HFF-Myc (cell line): ENCODE measurements around the gene ZNF57.
"Not testable (repeated sequence)": the region's sequence is repeated elsewhere in the genome, so short reads cannot be mapped to it uniquely, and the experiment has no call there.

Source experiments
- DNase-seq: peaks from one replicate; pipeline ENCODE4 v3.0.0-alpha.2; 2011; ENCODE audit warnings: low read depth; ENCODE audit errors: extremely low read depth
- H3K4me3 ChIP-seq: replicated peaks from 2 replicates; pipeline ENCODE4 v1.5.1; 2011; ENCODE audit warnings: low read depth, mild to moderate bottlenecking, control low read depth, low read length
- TF ChIP-seq, protein P1 (sequence below): IDR thresholded peaks from 2 replicates; pipeline ENCODE4 v1.5.1; 2012; ENCODE audit warnings: mild to moderate bottlenecking, low read depth, low read length, control low read depth; ENCODE audit errors: missing control alignments

ZNF57 gene

DNA sequence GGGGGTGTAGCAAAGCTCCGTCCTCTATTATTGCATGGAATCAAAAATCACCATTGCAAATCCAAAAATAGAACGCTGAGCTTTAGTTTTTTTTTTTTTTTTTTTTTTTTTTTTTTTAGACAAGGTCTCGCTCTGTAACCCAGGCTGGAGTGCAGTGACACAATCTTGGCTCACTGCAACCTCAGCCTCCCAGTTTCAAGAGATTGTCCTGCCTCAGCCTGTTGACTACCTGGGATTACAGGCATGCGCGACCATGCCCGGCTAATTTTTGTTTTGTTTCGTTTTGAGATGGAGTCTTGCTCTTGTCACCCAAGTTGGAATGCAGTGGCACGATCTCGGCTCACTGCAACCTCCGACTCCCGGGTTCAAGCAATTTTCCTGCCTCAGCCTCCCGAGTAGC is 59.4 kb downstream of the ZNF57 start:
- DNase-seq: no peak
- TF ChIP-seq, protein P1, sequence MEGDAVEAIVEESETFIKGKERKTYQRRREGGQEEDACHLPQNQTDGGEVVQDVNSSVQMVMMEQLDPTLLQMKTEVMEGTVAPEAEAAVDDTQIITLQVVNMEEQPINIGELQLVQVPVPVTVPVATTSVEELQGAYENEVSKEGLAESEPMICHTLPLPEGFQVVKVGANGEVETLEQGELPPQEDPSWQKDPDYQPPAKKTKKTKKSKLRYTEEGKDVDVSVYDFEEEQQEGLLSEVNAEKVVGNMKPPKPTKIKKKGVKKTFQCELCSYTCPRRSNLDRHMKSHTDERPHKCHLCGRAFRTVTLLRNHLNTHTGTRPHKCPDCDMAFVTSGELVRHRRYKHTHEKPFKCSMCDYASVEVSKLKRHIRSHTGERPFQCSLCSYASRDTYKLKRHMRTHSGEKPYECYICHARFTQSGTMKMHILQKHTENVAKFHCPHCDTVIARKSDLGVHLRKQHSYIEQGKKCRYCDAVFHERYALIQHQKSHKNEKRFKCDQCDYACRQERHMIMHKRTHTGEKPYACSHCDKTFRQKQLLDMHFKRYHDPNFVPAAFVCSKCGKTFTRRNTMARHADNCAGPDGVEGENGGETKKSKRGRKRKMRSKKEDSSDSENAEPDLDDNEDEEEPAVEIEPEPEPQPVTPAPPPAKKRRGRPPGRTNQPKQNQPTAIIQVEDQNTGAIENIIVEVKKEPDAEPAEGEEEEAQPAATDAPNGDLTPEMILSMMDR: no peak
- H3K4me3 ChIP-seq: no peak overlapping the region

DNA sequence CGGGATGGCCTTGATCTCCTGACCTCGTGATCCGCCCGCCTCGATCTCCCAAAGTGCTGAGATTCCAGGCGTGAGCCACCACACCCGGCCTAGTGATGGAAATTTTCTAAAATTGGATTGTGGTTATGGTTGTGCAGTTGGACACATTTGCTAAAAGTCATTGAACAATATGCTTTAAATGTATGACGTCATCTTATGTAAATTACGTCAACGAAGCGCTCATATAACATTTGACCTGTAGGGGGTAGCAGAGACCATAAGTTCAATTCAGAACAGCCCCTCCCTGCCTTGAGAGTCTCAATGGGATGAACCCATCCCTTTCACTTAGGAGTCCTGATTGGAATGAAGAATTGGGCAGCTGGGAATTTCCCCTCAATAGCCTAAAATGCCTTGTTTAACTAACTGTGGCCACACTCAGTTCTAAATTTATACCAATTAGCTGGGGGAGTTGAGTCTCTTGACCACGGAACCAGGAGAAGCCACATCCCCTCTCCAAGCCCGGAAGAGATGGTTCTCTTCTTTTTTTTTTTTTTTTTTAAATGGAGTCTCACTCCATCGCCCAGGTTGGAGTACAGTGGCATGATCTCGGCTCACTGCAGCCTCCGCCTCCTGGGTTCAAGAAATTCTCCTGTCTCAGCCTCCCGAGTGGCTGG is 61.4 kb downstream of the ZNF57 start:
- TF ChIP-seq, protein P1: peak; percentile 53
- peak; percentile 71 for DNase-seq
- no peak overlapping the region for H3K4me3 ChIP-seq

GRCh38 chr19:2963122-2963521 is 62.4 kb downstream of the ZNF57 start:
- TF ChIP-seq, protein P1: no peak
- DNase-seq: no peak

DNA sequence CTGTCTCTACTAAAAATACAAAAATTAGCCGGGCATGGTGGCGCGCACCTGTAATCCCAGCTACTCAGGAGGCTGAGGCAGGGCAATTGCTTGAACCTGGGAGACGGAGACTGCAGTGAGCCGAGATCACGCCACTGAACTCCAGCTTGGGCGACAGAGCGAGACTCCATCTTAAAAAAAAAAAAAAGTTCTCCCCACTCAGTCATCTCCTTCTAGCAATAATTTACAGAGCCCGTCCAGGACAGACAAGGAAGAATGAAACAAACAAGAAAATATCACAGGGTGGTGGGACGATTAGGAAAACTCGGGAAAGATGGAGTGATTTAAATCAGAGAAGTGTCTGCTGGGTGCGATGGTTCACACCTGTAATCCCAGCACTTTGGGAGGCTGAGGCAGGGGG is 62.9 kb downstream of the ZNF57 start:
- not testable (repeated sequence) for H3K4me3 ChIP-seq, DNase-seq

More at GRCh38 chr19:2963122-2963521, 62.4 kb downstream of the ZNF57 start:
- H3K4me3 ChIP-seq: no peak overlapping the region

GRCh38 chr19:2964874-2965273 is 64.1 kb downstream of the ZNF57 start:
- H3K4me3 ChIP-seq: no peak overlapping the region
- TF ChIP-seq, protein P1: no peak
- no peak for DNase-seq

DNA sequence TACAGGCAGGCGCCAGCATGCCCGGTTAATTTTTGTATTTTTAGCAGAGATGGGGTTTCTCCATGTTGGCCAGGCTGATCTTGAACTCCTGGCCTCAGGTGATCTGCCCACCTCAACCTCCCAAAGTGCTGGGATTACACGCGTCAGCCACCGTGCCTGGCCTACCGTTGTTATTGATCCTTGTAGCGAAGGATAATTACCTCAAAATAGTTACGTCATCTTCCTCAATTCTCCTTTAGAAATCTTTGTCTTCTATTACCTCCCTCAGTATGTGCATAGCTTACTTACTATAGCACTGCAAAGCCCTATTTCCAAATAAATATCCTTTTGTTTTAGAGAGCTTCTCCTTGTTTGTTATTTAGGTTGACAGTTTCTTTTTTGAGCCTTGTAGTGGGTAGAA is 67.2 kb downstream of the ZNF57 start:
- no peak overlapping the region for H3K4me3 ChIP-seq
- TF ChIP-seq, protein P1: no peak
- DNase-seq: no peak
